ENCODE data around the gene LRRFIP1. TPM values are rescaled to one million over a fixed set of nuclear protein-coding genes. Genes with fewer than 3 reads are reported as not detected.
A peak's percentile ranks its signal among the peaks of the same experiment; 100 is the strongest.

The LRRFIP1 gene
- total RNA-seq, 6 experiments from 2014 or later: 29.4 to 56.3 (median 49.7) TPM

- no peak for TF ChIP-seq POLR2A (IDR thresholded peaks at IDR 0.05)
- TF ChIP-seq CTCF (IDR thresholded peaks at IDR 0.05): no peak
- H3K27ac ChIP-seq: peak overlapping the region in 1 of 3 donors; percentile 85
- intact Hi-C loops (cut with DNase I): no loop called here
- H3K36me3 ChIP-seq: no peaks in the 10 kb centered on the region
- peaks cover 0 to 18% (median 0%) of the 10 kb centered on the region in 4 donors for H3K4me1 ChIP-seq
- 60% methylated on average over 2 of the region's 2 CpGs for WGBS (ENCODE audit: insufficient coverage, low coverage, low lambda C conversion rate, missing lambda C conversion rate)
- no peak overlapping the region for H3K4me3 ChIP-seq
- DNase-seq (no peak), ATAC-seq (no peak)
- H3K27me3 ChIP-seq: no peaks in the 10 kb centered on the region
- H3K9me3 ChIP-seq: no peaks in the 10 kb centered on the region
Observed at GRCh38 chr2:237652854-237653253, 25.5 kb downstream of the LRRFIP1 start.

DNA sequence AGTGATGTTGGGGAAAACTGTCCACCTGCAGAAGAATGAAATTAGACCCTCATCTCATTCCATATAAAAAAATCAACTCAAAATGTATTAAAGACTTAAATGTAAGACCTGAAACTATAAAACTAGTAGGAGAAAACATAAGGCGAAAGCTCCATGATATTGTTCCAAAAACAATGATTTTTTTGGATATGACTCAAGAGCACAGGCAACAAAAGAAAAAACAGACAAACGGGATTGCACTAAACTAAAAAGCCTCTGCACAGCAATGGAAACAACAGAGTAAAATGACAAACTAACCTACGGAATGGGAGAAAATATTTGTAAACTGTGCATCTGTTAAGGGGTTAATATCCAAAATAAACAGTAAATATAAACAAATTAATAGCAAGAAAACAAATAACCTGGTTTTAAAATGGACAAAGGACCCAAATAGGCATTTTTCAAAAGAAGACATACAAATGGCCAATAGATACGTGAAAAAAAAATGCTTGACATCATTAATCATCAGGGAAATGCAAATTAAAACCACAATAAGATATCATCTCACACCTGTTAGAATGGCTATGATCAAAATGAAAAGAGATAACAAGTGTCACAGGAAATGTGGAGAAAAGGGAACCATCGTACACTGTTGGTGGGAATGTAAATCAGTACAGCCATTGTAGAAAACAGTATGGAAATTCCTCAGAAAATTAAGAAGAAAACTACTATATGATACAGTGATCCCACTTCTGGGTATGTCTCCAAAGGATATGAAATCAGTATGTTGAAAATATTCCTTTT lies 26.6 kb downstream of the LRRFIP1 start:
- no peak for DNase-seq
- no peak for ATAC-seq
- Histone ChIP-seq H3K4me1 (peaks cover 0 to 18% (median 0%) of the 10 kb centered on the region in 4 donors), H3K9me3 (no peaks in the 10 kb centered on the region), H3K4me3 (no peak overlapping the region), H3K27me3 (no peaks in the 10 kb centered on the region), H3K36me3 (no peaks in the 10 kb centered on the region), H3K27ac (no peak overlapping the region)
- 79% methylated on average over 5 of the region's 5 CpGs for WGBS (ENCODE audit: insufficient coverage, low coverage, low lambda C conversion rate, missing lambda C conversion rate)
- intact Hi-C loops (cut with DNase I): no loop called here
- TF ChIP-seq CTCF (IDR thresholded peaks at IDR 0.05): no peak
- no peak for TF ChIP-seq POLR2A (IDR thresholded peaks at IDR 0.05)

- intact Hi-C loops (cut with DNase I): no loop called here
- Histone ChIP-seq H3K27ac (no peak overlapping the region), H3K4me3 (no peak overlapping the region), H3K27me3 (no peaks in the 10 kb centered on the region), H3K4me1 (peaks cover 0 to 6% (median 0%) of the 10 kb centered on the region in 4 donors), H3K36me3 (no peaks in the 10 kb centered on the region), H3K9me3 (no peaks in the 10 kb centered on the region)
- no peak for ATAC-seq
- no peak for TF ChIP-seq CTCF (IDR thresholded peaks at IDR 0.05)
- TF ChIP-seq POLR2A (IDR thresholded peaks at IDR 0.05): no peak
- 89% methylated on average over 5 of the region's 5 CpGs for WGBS (ENCODE audit: insufficient coverage, low coverage, low lambda C conversion rate, missing lambda C conversion rate)
- no peak for DNase-seq
Observed at GRCh38 chr2:237657063-237657462, 29.7 kb downstream of the LRRFIP1 start.

- ATAC-seq: no peak
- intact Hi-C loops (cut with DNase I): no loop called here
Observed at GRCh38 chr2:237660381-237660900, 33.1 kb downstream of the LRRFIP1 start.

More at GRCh38 chr2:237660381-237660900, 33.1 kb downstream of the LRRFIP1 start:
- Histone ChIP-seq H3K27me3 (no peaks in the 10 kb centered on the region), H3K4me1 (peaks cover 0 to 12% (median 0%) of the 10 kb centered on the region in 4 donors), H3K4me3 (no peak overlapping the region), H3K36me3 (no peaks in the 10 kb centered on the region), H3K9me3 (no peaks in the 10 kb centered on the region), H3K27ac (no peak overlapping the region)
- DNase-seq: no peak
- 82% methylated on average over 3 of the region's 5 CpGs for WGBS (ENCODE audit: insufficient coverage, low coverage, low lambda C conversion rate, missing lambda C conversion rate)
- TF ChIP-seq CTCF (IDR thresholded peaks at IDR 0.05) (no peak), POLR2A (IDR thresholded peaks at IDR 0.05) (no peak)
